IMR-90 (cell line): Measurements from ENCODE around the gene SF3A2. TPM values are rescaled to one million over a fixed set of nuclear protein-coding genes. Genes with fewer than 3 reads are reported as not detected.

Experiments
- ATAC-seq: fragments of 200-7000 bp; cut with Tn5 transposase; 2 replicates; pipeline ENCODE4 v1.9.1; 2020; ENCODE audit warnings: low read depth, mild to moderate bottlenecking, moderate library complexity
- BruUV-seq: library from RNA; stranded (reverse); fragments of 400-500 nt; replicated peaks from 2 replicates; lab custom pipeline; 2021; lab: Mats Ljungman, UMichigan
- CTCF ChIA-PET: fragments of 300-600 bp; formaldehyde crosslinking; extraction: SDS; loops from one replicate; lab custom pipeline; 2021; ENCODE audit warnings: antibody characterized with exemption; lab: Yijun Ruan, JAX
- POLR2A ChIA-PET: fragments of 300-600 bp; sonication (Branson Sonifier 250); formaldehyde crosslinking; loops from one replicate; lab custom pipeline; 2022; ENCODE audit warnings: antibody characterized with exemption; ENCODE audit not compliant: unreplicated experiment; lab: Charles Lee
- DNase-seq: peaks from one replicate; pipeline ENCODE4 v3.0.0; 2013
- H2AFZ ChIP-seq: replicated peaks from 2 replicates; pipeline ENCODE3; 2013; ENCODE audit warnings: low read length, mild to moderate bottlenecking; ENCODE audit not compliant: poor library complexity
- H2AK5ac ChIP-seq: 2 replicates; pipeline ENCODE4 v1.6.1; 2013; ENCODE audit warnings: low read depth, low read length, inconsistent platforms
- H2AK9ac ChIP-seq: replicated peaks from 2 replicates; pipeline ENCODE3; 2013; ENCODE audit warnings: mild to moderate bottlenecking, low read depth, low read length, moderate library complexity; ENCODE audit not compliant: poor library complexity
- H2BK120ac ChIP-seq: 2 replicates; pipeline ENCODE4 v1.6.1; 2013; ENCODE audit warnings: low read depth, low read length, inconsistent platforms
- H2BK15ac ChIP-seq: 3 replicates; pipeline ENCODE4 v1.6.1; 2013; ENCODE audit warnings: low read depth, low read length, inconsistent platforms
- H2BK20ac ChIP-seq: 2 replicates; pipeline ENCODE4 v1.6.1; 2013; ENCODE audit warnings: low read depth, mild to moderate bottlenecking, inconsistent platforms, low read length, moderate library complexity
- H2BK5ac ChIP-seq: 2 replicates; pipeline ENCODE4 v1.6.1; 2013; ENCODE audit warnings: mild to moderate bottlenecking, low read depth, low read length, inconsistent platforms; ENCODE audit not compliant: poor library complexity, severe bottlenecking
- H3K14ac ChIP-seq: replicated peaks from 2 replicates; pipeline ENCODE4 v1.6.1; 2013; ENCODE audit warnings: low read depth, low read length, inconsistent platforms
- H3K18ac ChIP-seq: 2 replicates; pipeline ENCODE4 v1.6.1; 2013; ENCODE audit warnings: low read depth, low read length, control low read depth
- H3K23ac ChIP-seq: 2 replicates; pipeline ENCODE4 v1.6.1; 2013; ENCODE audit warnings: low read depth, low read length, inconsistent platforms
- H3K27ac ChIP-seq: 2 replicates; pipeline ENCODE4 v1.5.1; 2013; ENCODE audit warnings: mild to moderate bottlenecking, control low read depth, low read length; ENCODE audit not compliant: insufficient read depth
- H3K27me3 ChIP-seq: 2 replicates; pipeline ENCODE4 v1.6.1; 2013; ENCODE audit warnings: low read length; ENCODE audit not compliant: control insufficient read depth, insufficient read depth
- H3K36me3 ChIP-seq: 2 replicates; pipeline ENCODE4 v1.6.1; 2013; ENCODE audit warnings: low read length, mixed read lengths; ENCODE audit not compliant: control insufficient read depth, insufficient read depth
- H3K4ac ChIP-seq: 2 replicates; pipeline ENCODE4 v1.6.1; 2013; ENCODE audit warnings: low read depth, low read length, inconsistent platforms
- H3K4me1 ChIP-seq: 2 replicates; pipeline ENCODE4 v1.6.1; 2013; ENCODE audit warnings: low read length, mixed read lengths; ENCODE audit not compliant: control insufficient read depth, insufficient read depth
- H3K4me2 ChIP-seq: 2 replicates; pipeline ENCODE4 v1.6.1; 2013; ENCODE audit warnings: low read depth, mild to moderate bottlenecking, control low read depth, low read length, moderate library complexity
- H3K4me3 ChIP-seq: 2 replicates; pipeline ENCODE4 v1.5.1; 2013; ENCODE audit warnings: low read depth, mild to moderate bottlenecking, control low read depth, low read length, moderate library complexity; ENCODE audit not compliant: insufficient read depth
- H3K56ac ChIP-seq: 2 replicates; pipeline ENCODE4 v1.6.1; 2013; ENCODE audit warnings: low read length, inconsistent platforms; ENCODE audit not compliant: insufficient read depth; ENCODE audit errors: extremely low read depth
- H3K79me1 ChIP-seq, 2 experiments: 2 replicates each; pipeline ENCODE4 v1.6.1; 2013; ENCODE audit warnings: low read length in 2 of 2, inconsistent platforms in 1 of 2, low read depth in 1 of 2
- H3K9ac ChIP-seq: 2 replicates; pipeline ENCODE4 v1.6.1; 2013; ENCODE audit warnings: low read depth, low read length, control low read depth
- H3K9me1 ChIP-seq: 2 replicates; pipeline ENCODE4 v1.6.1; 2013; ENCODE audit warnings: low read length, inconsistent platforms; ENCODE audit not compliant: insufficient read depth
- H3K9me3 ChIP-seq: 2 replicates; pipeline ENCODE4 v1.6.1; 2013; ENCODE audit warnings: low read length; ENCODE audit not compliant: control insufficient read depth, insufficient read depth
- H4K20me1 ChIP-seq: 2 replicates; pipeline ENCODE4 v1.6.1; 2013; ENCODE audit warnings: low read length, inconsistent platforms; ENCODE audit not compliant: insufficient read depth
- H4K5ac ChIP-seq: 2 replicates; pipeline ENCODE4 v1.6.1; 2013; ENCODE audit warnings: mild to moderate bottlenecking, low read depth, low read length, control low read depth
- H4K8ac ChIP-seq, 2 experiments: 2 replicates each; pipeline ENCODE4 v1.6.1; 2013; ENCODE audit warnings: low read depth in 2 of 2, low read length in 2 of 2, control low read depth in 1 of 2, inconsistent platforms in 1 of 2
- H4K91ac ChIP-seq: 2 replicates; pipeline ENCODE4 v1.6.1; 2013; ENCODE audit warnings: low read depth, low read length, inconsistent platforms; ENCODE audit not compliant: insufficient read depth
- BHLHE40 ChIP-seq: fragments of 150-350 bp; IDR thresholded peaks from 2 replicates; pipeline ENCODE4 v1.6.1; 2016; ENCODE audit warnings: mild to moderate bottlenecking, low read depth, low read length
- CTCF ChIP-seq: conservative IDR thresholded peaks from 2 replicates; pipeline ENCODE4 v1.5.1; 2012; ENCODE audit warnings: mild to moderate bottlenecking, low read depth, low read length, improper control_type of control experiment
- FOS ChIP-seq: fragments of 150-350 bp; IDR thresholded peaks from 2 replicates; pipeline ENCODE4 v1.6.1; 2016; ENCODE audit warnings: low read depth, low read length
- MAFK ChIP-seq: IDR thresholded peaks from 2 replicates; pipeline ENCODE4 v1.6.1; 2012; ENCODE audit warnings: low read depth, low read length, improper control_type of control experiment
- NFE2L2 ChIP-seq: fragments of 150-350 bp; IDR thresholded peaks from 2 replicates; pipeline ENCODE4 v1.6.1; 2016; ENCODE audit warnings: low read depth, mild to moderate bottlenecking, low read length
- RAD21 ChIP-seq: IDR thresholded peaks from 2 replicates; pipeline ENCODE4 v1.6.1; 2012; ENCODE audit warnings: low read length, improper control_type of control experiment
- RFX5 ChIP-seq: IDR thresholded peaks from 2 replicates; pipeline ENCODE4 v1.8.0; 2012; ENCODE audit warnings: low read depth, mild to moderate bottlenecking, low read length, moderate library complexity
- SMC3 ChIP-seq: fragments of 150-350 bp; IDR thresholded peaks from 2 replicates; pipeline ENCODE4 v1.6.1; 2016; ENCODE audit warnings: low read depth, mild to moderate bottlenecking, antibody characterized with exemption, low read length, moderate library complexity
- WGBS, 2 experiments: methylation state at CpG; one replicate each; pipeline versions ENCODE4 v1.1.5 to v1.1.7; 2013; ENCODE audit warnings: missing lambda C conversion rate in 2 of 2; ENCODE audit not compliant: insufficient read length in 1 of 2; ENCODE audit errors: extremely low coverage in 2 of 2; 5-methylcytosine and 5-hydroxymethylcytosine counted together
- dilution Hi-C: fragments of 300-500 bp; cut with HindIII; formaldehyde crosslinking; loops from one replicate; pipeline ENCODE4 v1.14.3; 2018; ENCODE audit warnings: low sequenced_read_pairs; ENCODE audit not compliant: unreplicated experiment
- in situ Hi-C: fragments of 300-500 bp; cut with MboI; formaldehyde crosslinking; loops from 3 replicates; pipeline ENCODE4 v1.14.3; 2019; ENCODE audit warnings: low sequenced_read_pairs, inconsistent platforms, mixed read lengths
- intact Hi-C: fragments of 100-400 bp; cut with micrococcal nuclease; formaldehyde crosslinking; loops from 2 replicates; pipeline ENCODE4 v1.10.0; 2022
- polyA plus RNA-seq, 3 experiments: library from polyadenylated mRNA; depleted of rRNA; stranded (reverse); fragments of >200 nt; gene quantifications; 2 replicates each; pipeline ENCODE4 v1.2.3, GENCODE V29; 2012; ENCODE audit warnings: low replicate concordance in 1 of 3
- total RNA-seq: library from RNA; depleted of rRNA; stranded (reverse); fragments of >200 nt; gene quantifications from 2 replicates; pipeline ENCODE4 v1.2.3, GENCODE V29; 2012

Gene SF3A2
- total and polyA plus RNA-seq, 2 of the 4 experiments (the other 2 are of a cell fraction) = 4.8 to 34.5 TPM

GRCh38 chr19:2246014-2246620 is 9.5 kb downstream of the SF3A2 start:
- H2AFZ ChIP-seq = no peak overlapping the region
- peaks cover 78% of the 10 kb centered on the region for H4K20me1 ChIP-seq
- H4K5ac ChIP-seq = no peak overlapping the region
- no peak overlapping the region for H3K18ac ChIP-seq
- H3K9me3 ChIP-seq = no peaks in the 10 kb centered on the region
- in situ Hi-C loops = no loop called here
- H2AK9ac ChIP-seq = no peak overlapping the region
- no peak overlapping the region for H2AK5ac ChIP-seq
- DNase-seq = no peak
- H3K56ac ChIP-seq = no peak overlapping the region
- BruUV-seq = no TSS peak
- H3K23ac ChIP-seq = no peak overlapping the region
- H4K8ac ChIP-seq = no peak overlapping the region
- no peak overlapping the region for H2BK15ac ChIP-seq
- ChIA-PET POLR2A (no interaction called here), CTCF (no interaction called here)
- H3K27ac ChIP-seq = no peak overlapping the region
- H3K9ac ChIP-seq = no peak overlapping the region
- peaks cover under 1% of the 10 kb centered on the region; the same call in 1 of the 2 replicates for H3K4me1 ChIP-seq
- peaks cover 57% of the 10 kb centered on the region for H3K36me3 ChIP-seq
- H3K4me3 ChIP-seq = no peak overlapping the region
- WGBS, 2 experiments = 87% methylated on average over 19 of the region's 25 CpGs; no CpG with 5 or more reads in 1 of the 2 experiments
- no peak for TF ChIP-seq RAD21
- TF ChIP-seq BHLHE40 = no peak
- no peak for TF ChIP-seq NFE2L2
- TF ChIP-seq MAFK = no peak
- TF ChIP-seq SMC3 = no peak
- no peak for TF ChIP-seq RFX5
- no peak for TF ChIP-seq CTCF
- TF ChIP-seq FOS = no peak
- H2BK5ac ChIP-seq = no peak overlapping the region
- no peak overlapping the region for H3K4me2 ChIP-seq
- no peak overlapping the region for H3K14ac ChIP-seq
- H3K9me1 ChIP-seq = no peaks in the 10 kb centered on the region
- ATAC-seq = no peak
- intact Hi-C loops = no loop called here
- no peak overlapping the region for H2BK20ac ChIP-seq
- no peak overlapping the region for H4K91ac ChIP-seq
- H3K27me3 ChIP-seq = peaks cover 6% of the 10 kb centered on the region; the same call in 1 of the 2 replicates
- peaks cover 4 to 37% of the 10 kb centered on the region in 2 experiments; a peak in 2 of 4 replicates for H3K79me1 ChIP-seq
- H3K4ac ChIP-seq = no peak overlapping the region
- no peak overlapping the region for H2BK120ac ChIP-seq
- dilution Hi-C loops = no loop called here
